ENCODE measurements around the gene ADAMTSL4. TPM values are rescaled to one million over a fixed set of nuclear protein-coding genes. Genes with fewer than 3 reads are reported as not detected.

The ADAMTSL4 gene
- total and polyA plus RNA-seq, 9 of the 15 experiments (the other 6 are each of a cell fraction or from before 2014, with no cell fraction given): 12.7 to 212 (median 35.6) TPM

GRCh38 chr1:150596095-150596892, 47.1 kb downstream of the ADAMTSL4 start (continued):
- TF ChIP-seq REST (IDR thresholded peaks at IDR 0.05; ENCODE audit: borderline replicate concordance): no peak
- TF ChIP-seq REST (CRISPR knock-in tag; IDR thresholded peaks at IDR 0.05; ENCODE audit: low read depth): no peak
- no peak for TF ChIP-seq NFE2 (IDR thresholded peaks at IDR 0.05; ENCODE audit: low read depth)

Data from K562 (cell line).